Activated B cell treated with CpG ODN at 0.5 μM for 24 hours (primary cell): ENCODE results near the gene NBL1. TPM values are rescaled to one million over a fixed set of nuclear protein-coding genes. Genes with fewer than 3 reads are reported as not detected.
A peak's percentile ranks its signal among the peaks of the same experiment; 100 is the strongest.

Experiments
- ATAC-seq: fragments of 200-7000 bp; cut with Tn5 transposase; one replicate; pipeline ENCODE4 v1.10.0; 2021; ENCODE audit warnings: low read depth, mild to moderate bottlenecking, moderate library complexity
- CTCF ChIA-PET: fragments of 350-600 bp; sonication (Branson Sonifier 250); formaldehyde crosslinking; loops from one replicate; lab custom pipeline; 2021; ENCODE audit warnings: antibody characterized with exemption; lab: Charles Lee
- POLR2A ChIA-PET: fragments of 350-600 bp; sonication (Branson Sonifier 250); formaldehyde crosslinking; loops from one replicate; lab custom pipeline; 2021; ENCODE audit warnings: antibody characterized with exemption; lab: Charles Lee
- DNase-seq: peaks from one replicate; pipeline ENCODE4 v3.0.0; 2022
- H3K27ac Mint-ChIP-seq: one replicate; pipeline ENCODE4 v1.8.0; 2020; ENCODE audit warnings: mixed read lengths
- H3K27me3 Mint-ChIP-seq: one replicate; pipeline ENCODE4 v1.8.0; 2021; ENCODE audit warnings: mixed read lengths
- H3K36me3 Mint-ChIP-seq: one replicate; pipeline ENCODE4 v1.8.0; 2021; ENCODE audit warnings: low read depth, mixed read lengths
- H3K4me1 Mint-ChIP-seq: one replicate; pipeline ENCODE4 v1.8.0; 2021; ENCODE audit warnings: mixed read lengths
- H3K4me3 Mint-ChIP-seq: one replicate; pipeline ENCODE4 v1.8.0; 2020; ENCODE audit warnings: mild to moderate bottlenecking, mixed read lengths
- H3K9me3 Mint-ChIP-seq: one replicate; pipeline ENCODE4 v1.8.0; 2020; ENCODE audit warnings: mixed read lengths
- CTCF ChIP-seq: fragments of 200-600 bp; IDR thresholded peaks from one replicate; pipeline ENCODE4 v1.8.0; 2022; ENCODE audit warnings: antibody characterized with exemption, mild to moderate bottlenecking
- intact Hi-C: fragments of 100-400 bp; cut with micrococcal nuclease; formaldehyde crosslinking; loops from one replicate; pipeline ENCODE4 v1.15.1; 2024
- total RNA-seq: library from RNA; stranded (reverse); gene quantifications from 2 replicates; pipeline ENCODE4 v1.2.3, GENCODE V29; 2022

NBL1 gene
- 0.54 and 0.64 TPM in 2 replicates for total RNA-seq

- DNase-seq: peak; percentile 38
- Mint-ChIP-seq H3K27ac (no peak within 1 kb of the TSS), H3K27me3 (peaks cover 50% of the 10 kb centered on the region), H3K36me3 (no peaks in the 10 kb centered on the region), H3K4me3 (peak within 1 kb of the TSS; percentile 87), H3K9me3 (no peaks in the 10 kb centered on the region), H3K4me1 (peaks cover 12% of the 10 kb centered on the region)
- ChIA-PET CTCF (no interaction called here), POLR2A (interaction anchor here (0.5 to 0.6 kb wide), 2 partner anchors 12 to 20 kb away, joined by 4 to 5 read pairs; no protein-coding TSS in a partner anchor)
- no peak for TF ChIP-seq CTCF
- intact Hi-C loops: no loop called here
- ATAC-seq: peak; percentile 76
Measured at GRCh38 chr1:19643602-19644394, at the start of gene NBL1. Gene NBL1, plus strand, starts transcription at chr1:19644311. Its CDS starts 10,720 bp downstream, at chr1:19655031.

GRCh38 chr1:19596065-19596713 lies 47.9 kb upstream of the NBL1 start:
- Mint-ChIP-seq H3K36me3 (peaks cover 17% of the 10 kb centered on the region), H3K27me3 (no peaks in the 10 kb centered on the region), H3K4me3 (peak overlapping the region; percentile 100), H3K9me3 (no peaks in the 10 kb centered on the region), H3K4me1 (peaks cover 44% of the 10 kb centered on the region), H3K27ac (peak overlapping the region; percentile 99)
- no peak for DNase-seq
- ChIA-PET POLR2A (interaction anchor here (0.6 to 1.8 kb wide), 11 partner anchors 10 to 386 kb away, joined by 3 to 20 read pairs (median 4); partner anchors contain the start of genes AKR7A2, CAPZB, EMC1 and MRTO4), CTCF (interaction anchor here (0.9 to 1.6 kb wide), 5 partner anchors 14 to 150 kb away, joined by 4 to 7 read pairs (median 4); no protein-coding TSS in a partner anchor)
- no peak for ATAC-seq
- TF ChIP-seq CTCF: no peak
- intact Hi-C loops: loop anchor here (1.0 to 2.0 kb wide), 4 partner anchors 111 to 345 kb away; partner anchors contain the start of genes AKR7A2, CAPZB, EMC1 and MRTO4

GRCh38 chr1:19596714-19597495 lies 47.2 kb upstream of the NBL1 start:
- CTCF ChIA-PET: interaction anchor here (0.9 to 1.6 kb wide), 5 partner anchors 15 to 206 kb away, joined by 4 to 6 read pairs (median 4); no protein-coding TSS in a partner anchor
- Mint-ChIP-seq H3K4me1 (peaks cover 48% of the 10 kb centered on the region), H3K27me3 (no peaks in the 10 kb centered on the region), H3K9me3 (no peaks in the 10 kb centered on the region), H3K36me3 (peaks cover 20% of the 10 kb centered on the region), H3K27ac (peak overlapping the region; percentile 99), H3K4me3 (peak overlapping the region; percentile 100)
- intact Hi-C loops: loop anchor here (1.0 to 2.0 kb wide), 4 partner anchors 112 to 346 kb away; partner anchors contain the start of genes AKR7A2, CAPZB, EMC1 and MRTO4
- no peak for TF ChIP-seq CTCF
- ATAC-seq: peak; percentile 91
- POLR2A ChIA-PET: interaction anchor here (0.7 to 1.8 kb wide), 14 partner anchors 9 to 387 kb away, joined by 3 to 20 read pairs (median 4); partner anchors contain the start of genes AKR7A2, CAPZB, EMC1 and MRTO4
- DNase-seq: peak; percentile 86

GRCh38 chr1:19597496-19598309 lies 46.4 kb upstream of the NBL1 start:
- H3K4me3 Mint-ChIP-seq: peak overlapping the region; percentile 100
- intact Hi-C loops: loop anchor here (2.0 kb wide), 1 partner anchor 285 kb away; the partner anchor contains the start of genes AKR7A2 and SLC66A1
- POLR2A ChIA-PET: interaction anchor here (0.5 to 1.8 kb wide), 12 partner anchors 8 to 346 kb away, joined by 3 to 20 read pairs (median 4); partner anchors contain the start of genes CAPZB, EMC1, MRTO4 and OTUD3
- peaks cover 27% of the 10 kb centered on the region for H3K36me3 Mint-ChIP-seq
- DNase-seq (no peak), ATAC-seq (peak; percentile 1)
- H3K9me3 Mint-ChIP-seq: no peaks in the 10 kb centered on the region
- H3K27ac Mint-ChIP-seq: peak overlapping the region; percentile 99
- no peak for TF ChIP-seq CTCF
- CTCF ChIA-PET: interaction anchor here (1.2 to 1.6 kb wide), 4 partner anchors 15 to 206 kb away, joined by 4 to 6 read pairs (median 4); no protein-coding TSS in a partner anchor
- H3K27me3 Mint-ChIP-seq: no peaks in the 10 kb centered on the region
- H3K4me1 Mint-ChIP-seq: peaks cover 52% of the 10 kb centered on the region
